GM21786 (cell line): ENCODE data around the gene PYGB.

Experiments
- ATAC-seq: cut with Tn5 transposase; IDR thresholded peaks from one replicate; pipeline ENCODE4 v1.9.1; 2021; ENCODE audit not compliant: unreplicated experiment

PYGB gene

DNA sequence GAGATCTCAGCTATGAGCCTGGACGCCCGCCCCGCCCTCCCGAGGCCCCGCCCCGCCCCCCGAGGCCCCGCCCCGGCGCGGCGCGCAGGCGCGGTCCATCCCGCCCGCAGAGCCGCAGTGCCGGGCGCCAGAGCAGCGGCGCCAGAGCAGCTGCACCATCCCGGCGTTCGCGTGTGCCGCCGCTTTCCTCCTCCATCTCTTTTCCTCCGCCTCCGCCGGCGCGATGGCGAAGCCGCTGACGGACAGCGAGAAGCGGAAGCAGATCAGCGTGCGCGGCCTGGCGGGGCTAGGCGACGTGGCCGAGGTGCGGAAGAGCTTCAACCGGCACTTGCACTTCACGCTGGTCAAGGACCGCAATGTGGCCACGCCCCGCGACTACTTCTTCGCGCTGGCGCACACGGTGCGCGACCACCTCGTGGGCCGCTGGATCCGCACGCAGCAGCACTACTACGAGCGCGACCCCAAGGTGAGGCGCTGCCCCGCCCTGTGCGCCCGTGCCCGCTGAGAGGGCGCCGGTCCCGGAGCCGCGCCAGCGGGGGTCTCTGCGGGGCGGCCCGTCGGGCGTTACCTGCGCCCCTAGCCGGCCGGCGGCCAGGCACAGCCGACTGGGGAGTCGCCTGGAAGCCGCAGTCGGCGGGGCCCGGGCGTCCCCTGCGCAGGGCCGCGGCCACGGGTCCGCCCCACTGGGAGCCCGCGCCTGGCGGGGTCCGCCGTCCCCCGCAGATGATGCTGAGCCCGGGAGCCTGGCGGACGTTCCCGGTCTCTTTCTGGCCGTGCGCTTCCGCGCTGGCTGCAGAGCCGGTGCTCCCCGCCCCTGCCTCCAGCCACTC, at the start of gene PYGB:
Gene PYGB (plus strand): TSS at position 130 of the 830 bp plus-strand sequence. CDS start 94 bp downstream, at position 224.
- ATAC-seq, result peak; percentile 55

GRCh38 chr20:25198663-25199383, 49.1 kb upstream of the PYGB start:
- no peak for ATAC-seq

- ATAC-seq, result no peak
Observed at GRCh38 chr20:25199473-25200260, 48.2 kb upstream of the PYGB start.

GRCh38 chr20:25203089-25203488, 44.8 kb upstream of the PYGB start:
- no peak for ATAC-seq

- ATAC-seq, result no peak
Observed at GRCh38 chr20:25203871-25204320, 44.0 kb upstream of the PYGB start.

DNA sequence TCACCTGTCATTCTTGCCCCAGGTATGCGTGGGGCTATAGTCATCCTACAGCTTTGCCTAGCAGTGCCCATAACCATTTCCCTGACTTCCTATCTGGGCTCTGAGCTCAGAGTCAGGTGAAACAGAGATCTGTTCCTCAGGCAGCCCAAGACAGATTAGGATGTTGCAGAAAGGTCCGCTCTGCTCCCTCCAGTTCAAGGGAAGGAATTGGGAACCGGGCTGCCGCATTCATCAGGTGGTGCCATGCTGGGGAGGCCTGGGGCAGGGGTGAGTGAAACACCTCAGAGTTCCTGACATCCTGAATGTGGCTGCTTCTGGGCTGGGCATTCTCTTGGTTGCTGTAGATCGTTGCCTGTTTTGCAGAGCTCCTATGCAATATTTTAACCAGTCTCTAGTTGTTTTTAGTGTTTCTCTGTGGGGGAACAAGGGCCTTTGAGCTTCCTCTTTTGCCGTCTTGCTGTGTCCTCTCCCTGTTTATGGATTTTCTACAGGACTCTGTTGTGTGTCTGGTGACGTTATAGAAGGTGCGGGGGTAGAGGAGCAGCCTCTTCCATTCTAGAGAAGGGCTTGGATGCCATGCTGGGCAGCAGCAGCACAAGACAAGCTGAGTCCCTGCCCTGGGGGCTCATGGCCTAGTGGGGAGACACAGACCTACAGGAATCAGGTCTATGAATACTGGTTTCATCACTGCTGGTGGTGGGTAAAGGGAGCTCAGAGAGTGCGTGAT, 43.2 kb upstream of the PYGB start:
- ATAC-seq, result no peak

GRCh38 chr20:25205277-25206062, 42.4 kb upstream of the PYGB start:
- no peak for ATAC-seq

DNA sequence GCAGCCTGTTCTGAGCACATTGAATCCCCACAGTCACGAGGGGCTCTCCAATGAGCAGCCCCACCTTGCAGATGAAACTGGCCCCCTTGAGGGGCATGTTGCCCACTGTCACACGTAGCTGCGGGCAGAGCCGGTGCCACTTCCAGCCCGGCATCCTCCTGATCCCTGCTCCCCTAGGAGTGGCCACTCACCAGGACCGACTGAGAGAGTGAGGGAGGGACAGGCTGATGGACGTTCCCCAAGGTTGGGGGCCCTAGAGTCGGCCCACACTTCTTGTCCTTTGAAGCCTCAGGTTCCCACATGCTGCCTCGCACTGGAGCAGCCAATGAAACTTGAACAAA, 41.9 kb upstream of the PYGB start:
- no peak for ATAC-seq

DNA sequence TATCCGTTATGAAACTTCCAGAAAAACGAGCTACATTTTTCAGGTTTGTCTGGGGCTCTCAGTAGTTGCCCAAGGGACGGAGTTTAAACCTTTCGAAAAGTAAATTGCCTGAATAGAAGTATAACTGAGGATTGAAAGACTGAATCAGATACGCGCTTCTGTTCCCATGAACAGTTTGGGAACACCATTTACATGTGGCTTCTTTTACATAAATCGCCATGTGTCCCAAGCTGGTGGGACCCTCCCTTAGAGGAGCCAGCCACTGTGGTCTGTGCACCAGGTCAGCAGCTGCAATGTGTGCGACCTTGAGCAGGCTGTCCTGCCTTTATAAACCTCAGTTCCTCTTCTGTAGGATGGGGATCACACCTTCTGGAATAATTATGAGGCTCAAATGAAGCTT, 41.3 kb upstream of the PYGB start:
- no peak for ATAC-seq

DNA sequence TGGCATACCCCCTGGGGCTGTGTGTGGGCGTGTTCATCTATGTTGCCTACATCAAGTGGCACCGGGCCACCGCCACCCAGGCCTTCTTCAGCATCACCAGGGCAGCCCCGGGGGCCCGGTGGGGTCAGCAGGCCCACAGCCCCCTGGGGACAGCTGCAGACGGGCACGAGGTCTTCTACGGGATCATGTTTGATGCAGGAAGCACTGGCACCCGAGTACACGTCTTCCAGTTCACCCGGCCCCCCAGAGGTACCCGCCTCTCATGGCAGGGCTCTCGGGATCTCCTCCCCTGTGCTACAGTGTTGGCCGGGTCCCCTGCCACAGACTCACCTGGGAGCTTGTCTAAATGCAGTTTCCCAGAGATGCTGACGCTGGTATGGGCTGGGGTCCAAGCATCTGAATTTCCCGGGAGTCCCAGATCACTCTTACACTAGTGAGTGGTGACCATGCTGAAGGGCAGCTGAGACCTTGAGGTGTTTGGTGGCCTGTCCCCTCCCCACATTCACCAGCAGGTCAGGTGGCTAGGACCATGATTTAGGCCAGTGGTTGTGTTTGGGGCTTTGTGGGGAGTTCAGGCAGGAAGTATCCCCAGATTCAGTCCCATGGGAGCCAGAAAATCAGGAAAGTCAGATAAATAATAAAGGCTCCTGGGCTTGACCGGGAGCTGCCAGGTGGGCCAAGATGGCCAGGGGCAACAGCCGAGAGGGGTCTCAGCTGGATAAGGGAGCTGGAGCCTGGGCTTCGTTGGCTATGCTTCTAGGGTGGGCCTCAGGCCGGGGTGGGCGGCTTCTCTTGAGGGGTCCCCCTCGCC, 40.5 kb upstream of the PYGB start:
- no peak for ATAC-seq

DNA sequence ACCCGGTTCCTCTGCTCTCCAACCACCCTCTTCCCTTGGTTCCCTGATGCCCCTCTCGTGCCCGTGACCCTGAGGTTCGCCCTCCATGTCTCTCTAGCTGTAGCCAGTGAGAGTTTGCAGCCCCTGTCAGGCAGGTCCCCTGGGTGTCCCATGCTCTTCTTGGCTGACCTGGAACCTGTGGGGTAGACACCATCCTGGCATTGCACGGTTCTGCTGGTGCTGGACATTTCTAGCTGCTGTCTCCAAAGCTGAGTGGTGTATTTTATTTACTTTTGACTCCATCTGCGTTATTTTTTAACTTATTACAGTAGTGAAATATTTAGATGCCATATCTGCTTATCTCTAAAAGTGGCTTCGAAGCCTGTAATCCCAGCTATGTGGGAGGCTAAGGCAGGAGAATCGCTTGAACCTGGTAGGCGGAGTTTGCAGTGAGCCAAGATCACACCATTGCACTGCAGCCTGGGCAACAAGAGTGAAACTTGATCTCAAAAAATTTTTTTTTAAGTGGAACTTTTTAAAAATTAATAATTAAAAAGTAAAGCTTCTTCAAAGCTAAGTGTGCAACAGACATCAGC, 39.8 kb upstream of the PYGB start:
- no peak for ATAC-seq

- ATAC-seq, result no peak
Observed at GRCh38 chr20:25209400-25209799, 38.5 kb upstream of the PYGB start.

DNA sequence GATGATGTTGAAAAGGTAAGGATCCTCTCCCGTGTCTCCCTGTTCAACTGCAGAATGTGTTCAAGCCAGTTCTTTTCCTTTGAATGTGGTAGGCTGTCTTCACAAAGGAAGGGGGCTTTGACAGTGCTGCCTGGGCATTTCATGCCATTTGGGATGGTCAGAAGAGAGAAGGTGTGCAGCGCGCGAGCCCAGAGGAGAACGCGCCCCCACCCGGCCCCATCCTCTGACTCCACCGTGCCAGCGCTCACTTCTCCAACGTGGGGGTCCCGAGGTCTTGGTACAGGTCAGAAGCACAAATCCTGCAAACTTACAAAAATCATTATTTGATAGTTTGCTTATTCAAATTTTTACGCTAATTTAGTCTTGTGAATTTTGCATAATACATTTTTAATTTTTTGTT, 38.0 kb upstream of the PYGB start:
- no peak for ATAC-seq

- no peak for ATAC-seq
Observed at GRCh38 chr20:25211273-25211672, 36.6 kb upstream of the PYGB start.

- no peak for ATAC-seq
Observed at GRCh38 chr20:25212242-25212641, 35.6 kb upstream of the PYGB start.

DNA sequence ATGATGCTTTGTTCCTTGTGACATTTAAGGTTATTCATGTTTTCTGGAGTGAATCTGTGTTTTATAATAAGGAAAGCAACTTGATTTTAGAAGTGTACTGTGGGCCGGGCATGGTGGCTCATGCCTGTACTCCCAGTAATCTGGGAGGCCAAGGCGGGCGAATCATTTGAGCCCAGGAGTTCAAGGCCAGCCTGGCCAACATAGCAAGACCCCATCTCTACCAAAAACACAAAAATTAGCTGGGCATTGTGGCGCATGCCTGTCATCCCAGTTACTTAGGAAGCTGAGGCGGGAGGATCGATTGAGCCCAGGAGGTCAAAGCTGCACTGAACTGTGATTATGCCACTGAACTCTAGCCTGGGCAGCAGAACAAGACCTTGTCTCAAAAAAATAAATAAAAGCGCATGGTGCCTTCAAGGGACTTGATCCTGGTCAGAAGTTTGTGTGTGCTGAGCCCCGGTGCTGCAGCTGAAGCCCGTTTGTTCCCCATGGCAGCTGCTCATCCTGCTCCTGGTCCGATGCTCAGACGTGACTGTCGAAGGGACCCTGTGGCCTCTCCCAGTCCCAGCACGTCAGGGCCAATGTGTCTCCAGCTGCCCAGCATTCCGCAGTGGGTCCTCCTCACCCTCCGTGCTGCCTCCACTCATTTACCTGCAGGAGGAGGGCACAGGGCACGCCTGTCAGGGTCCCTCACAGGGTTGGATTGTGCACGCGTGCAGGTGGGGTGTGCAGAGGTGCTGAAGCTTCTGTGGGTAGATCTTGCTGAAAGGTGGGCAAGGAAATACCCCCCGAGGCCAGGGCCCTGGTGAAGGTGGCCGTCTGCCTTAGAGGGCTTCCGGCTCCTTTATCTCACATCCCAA, 34.1 kb upstream of the PYGB start:
- no peak for ATAC-seq

- ATAC-seq, result no peak
Observed at GRCh38 chr20:25214426-25214790, 33.5 kb upstream of the PYGB start.

GRCh38 chr20:25214819-25215218, 33.1 kb upstream of the PYGB start:
- ATAC-seq, result no peak
